A549 treated with AZD9567 at 1 μM for 4 hours (cell line): ENCODE data around the gene COL13A1. TPM values are rescaled to one million over a fixed set of nuclear protein-coding genes. Genes with fewer than 3 reads are reported as not detected.

Experiments used
- total RNA-seq: library from RNA; stranded (reverse); fragments of 200-300 nt; extraction: Qiagen RNA extraction; gene quantifications from 5 replicates; pipeline ENCODE4 v1.2.3, GENCODE V29; 2022; ENCODE audit not compliant: insufficient read depth

Gene COL13A1
- 0.12 to 1.1 TPM (median 0.24 TPM) in 5 replicates for total RNA-seq

DNA sequence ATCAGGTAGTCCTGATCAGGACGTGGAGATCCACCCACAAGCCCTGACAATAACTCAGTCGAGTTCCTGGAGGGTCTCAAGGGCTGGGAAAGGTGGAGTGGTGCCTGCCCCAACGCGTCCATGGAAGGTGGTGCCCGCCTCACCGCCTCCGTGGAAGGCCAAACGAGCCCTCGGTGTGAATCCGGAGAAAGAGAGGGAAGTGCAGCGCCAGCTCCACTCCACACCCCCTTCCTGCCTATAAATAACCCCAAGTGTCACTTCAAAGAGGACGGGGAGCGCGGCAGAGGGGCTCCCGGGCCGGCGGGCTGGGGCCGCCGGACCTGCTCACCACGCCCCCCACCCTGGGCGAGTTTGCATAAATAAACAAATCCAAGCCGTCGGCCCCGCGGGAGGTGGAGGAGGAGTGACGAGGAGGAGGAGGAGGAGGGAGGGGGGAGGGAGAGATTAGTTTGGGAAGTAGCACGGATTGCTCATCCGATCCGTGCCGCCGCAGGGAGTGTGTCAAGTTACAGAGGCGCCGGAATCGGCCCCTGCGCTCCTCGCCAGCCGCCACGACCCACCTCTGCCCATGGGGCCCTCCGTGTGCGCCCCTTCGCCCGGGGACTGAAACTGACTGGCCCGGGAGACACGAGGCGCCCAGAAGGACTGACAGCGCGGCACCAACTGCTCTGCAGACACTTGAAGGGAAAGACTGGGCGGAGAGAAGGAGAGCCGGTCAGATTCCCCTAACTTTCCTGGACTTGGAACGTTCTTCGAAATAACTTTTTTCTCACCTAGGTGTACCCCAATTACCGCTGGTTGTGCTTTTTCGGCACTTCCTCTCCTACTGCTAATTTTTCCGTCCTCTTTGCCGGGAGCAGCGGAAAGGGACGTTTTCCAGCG is at the start of gene COL13A1:
Gene COL13A1, plus strand, starts transcription at position 473 of the 882 bp plus-strand sequence. CDS start 518 bp downstream, outside the sequence.

Other genes starting within 250 kb of the COL13A1 start
- gene NEUROG3, start 228.5 kb upstream of the COL13A1 start, total RNA-seq = not detected in 5 replicates
- 6.3 to 18.6 TPM (median 17.0 TPM) in 5 replicates for gene FAM241B, start 171.7 kb upstream of the COL13A1 start, total RNA-seq